Activated naive CD8-positive, alpha-beta T cell treated with anti-CD3 and anti-CD28 coated beads for 36 hours (primary cell): ENCODE results near the gene DIPK1B. TPM values are rescaled to one million over a fixed set of nuclear protein-coding genes. Genes with fewer than 3 reads are reported as not detected.

Experiments
- total RNA-seq, 2 experiments: library from RNA; stranded (reverse); gene quantifications; one replicate each; pipeline ENCODE4 v1.2.3, GENCODE V29; 2021

Gene DIPK1B
- total RNA-seq, 2 experiments from 2014 or later = 0.10 TPM; not detected in 1

Other genes with a start within 250 kb of the DIPK1B start
- gene SEC16A, start 229.5 kb upstream of the DIPK1B start, total RNA-seq = 10 to 100 TPM; 69.4 to 71.2 TPM
- gene NOTCH1, start 166.5 kb upstream of the DIPK1B start, total RNA-seq = 10 to 100 TPM; 48.2 to 51.6 TPM
- 1 to 10 TPM in 1 of 2 experiments, under 1 TPM in 1; 0.94 to 1.2 TPM for gene EGFL7, start 49.7 kb upstream of the DIPK1B start, total RNA-seq
- gene AGPAT2, start 25.1 kb upstream of the DIPK1B start, total RNA-seq = 10 to 100 TPM; 14.6 to 16.1 TPM
- 1 to 10 TPM; 5.4 to 6.1 TPM for gene LCN10, start 30.4 kb downstream of the DIPK1B start, total RNA-seq
- not detected for gene LCN6, start 36.0 kb downstream of the DIPK1B start, total RNA-seq
- gene LCN8, start 45.7 kb downstream of the DIPK1B start, total RNA-seq = not detected
- not detected for gene LCN15, start 51.9 kb downstream of the DIPK1B start, total RNA-seq
- 10 to 100 TPM; 49.3 to 49.6 TPM for gene TMEM141, start 78.8 kb downstream of the DIPK1B start, total RNA-seq
- gene CCDC183, start 83.8 kb downstream of the DIPK1B start, total RNA-seq = under 1 TPM in 1 of 2 experiments, not detected in 1; 0.43 TPM
- 10 to 100 TPM; 87.0 to 88.3 TPM for gene RABL6, start 95.4 kb downstream of the DIPK1B start, total RNA-seq
- 1 to 10 TPM; 2.8 to 3.1 TPM for gene AJM1, start 129.9 kb downstream of the DIPK1B start, total RNA-seq
- gene PHPT1, start 136.8 kb downstream of the DIPK1B start, total RNA-seq = 10 to 100 TPM; 93.0 to 97.8 TPM
- 10 to 100 TPM; 10.9 to 12.6 TPM for gene MAMDC4, start 139.8 kb downstream of the DIPK1B start, total RNA-seq
- gene EDF1, start 153.7 kb downstream of the DIPK1B start, total RNA-seq = 100 to 1,000 TPM; 276 to 284 TPM
- 10 to 100 TPM; 38.8 to 45.8 TPM for gene TRAF2, start 173.9 kb downstream of the DIPK1B start, total RNA-seq
- 10 to 100 TPM; 55.6 to 59.3 TPM for gene FBXW5, start 232.2 kb downstream of the DIPK1B start, total RNA-seq
- under 1 TPM in 1 of 2 experiments, not detected in 1; 0.90 TPM for gene C8G, start 232.7 kb downstream of the DIPK1B start, total RNA-seq
- 1 to 10 TPM in 1 of 2 experiments, under 1 TPM in 1; 0.84 to 1.2 TPM for gene LCN12, start 239.7 kb downstream of the DIPK1B start, total RNA-seq